OCI-LY7 (cell line): Measurements from ENCODE around the gene STARD9.

ENCODE experiments used
- CTCF ChIP-seq: fragments of 200-600 bp; sonication (generic); conservative IDR thresholded peaks from 2 replicates; pipeline ENCODE4 v1.5.1; 2014; ENCODE audit warnings: mild to moderate bottlenecking, antibody characterized with exemption, low read length, moderate library complexity, mixed read lengths
- EZH2phosphoT487 ChIP-seq: fragments of 200-600 bp; sonication (generic); IDR thresholded peaks from 2 replicates; pipeline ENCODE4 v1.6.1; 2018; ENCODE audit warnings: low read depth, borderline replicate concordance, mild to moderate bottlenecking, mixed run types, antibody characterized with exemption, low read length, moderate library complexity, mixed read lengths

- TF ChIP-seq CTCF (no peak), EZH2phosphoT487 (no peak)
Observed at GRCh38 chr15:42686281-42686680, 110.9 kb downstream of the STARD9 start.
